ENCODE data around the gene NLE1. TPM values are rescaled to one million over a fixed set of nuclear protein-coding genes. Genes with fewer than 3 reads are reported as not detected.

The NLE1 gene
- total and polyA plus RNA-seq, 2 of the 8 experiments (the other 6 are each of a cell fraction or from before 2014, with no cell fraction given): 50.4 to 51.5 TPM

- TF ChIP-seq MAX (IDR thresholded peaks at IDR 0.05) (no peak), POLR2AphosphoS5 (IDR thresholded peaks at IDR 0.05; ENCODE audit: low read depth, low read length) (no peak), SUZ12 (IDR thresholded peaks at IDR 0.05; ENCODE audit: low read length) (no peak), USF2 (IDR thresholded peaks at IDR 0.05; ENCODE audit: low read length) (no peak)
These were observed 21.8 kb upstream of the NLE1 start (continued) for GRCh38 chr17:35163886-35164285.
